Skin of body (tissue), 2 donors: ENCODE measurements around the gene NPEPL1. TPM values are rescaled to one million over a fixed set of nuclear protein-coding genes. Genes with fewer than 3 reads are reported as not detected.
A peak's percentile ranks its signal among the peaks of the same experiment; 100 is the strongest.

Experiments
- DNase-seq: peaks from one replicate; lab custom pipeline; 2025; lab: John Stamatoyannopoulos, UW
- total RNA-seq: library from RNA; depleted of rRNA; stranded (reverse); fragments of >200 nt; gene quantifications from one replicate; pipeline ENCODE4 v1.2.3, GENCODE V29; 2014

Gene NPEPL1
- total RNA-seq, 1 donor from 2014 or later = 19.0 TPM

- DNase-seq = peak; percentile 38
Measured at GRCh38 chr20:58657262-58657661, 35.3 kb upstream of the NPEPL1 start.

DNA sequence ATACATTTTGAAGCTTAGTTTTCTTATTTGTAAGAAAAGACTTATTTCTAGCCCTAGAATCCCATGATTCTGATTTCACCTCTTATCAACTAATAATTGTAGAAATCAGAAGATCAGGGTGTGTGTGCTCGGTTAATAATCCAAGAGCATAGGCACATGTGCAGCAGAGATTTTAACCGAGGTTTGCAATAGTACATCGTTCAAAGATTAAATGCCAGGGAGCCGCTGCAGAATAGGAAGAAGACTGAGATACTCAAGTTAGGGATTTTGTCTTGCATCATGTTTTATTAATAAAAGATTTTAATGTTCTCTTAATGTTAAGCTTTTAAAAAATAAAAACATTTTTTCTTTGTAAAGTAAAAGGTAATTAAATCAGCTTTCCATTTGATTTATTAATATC is 34.6 kb upstream of the NPEPL1 start:
- DNase-seq = no peak

DNA sequence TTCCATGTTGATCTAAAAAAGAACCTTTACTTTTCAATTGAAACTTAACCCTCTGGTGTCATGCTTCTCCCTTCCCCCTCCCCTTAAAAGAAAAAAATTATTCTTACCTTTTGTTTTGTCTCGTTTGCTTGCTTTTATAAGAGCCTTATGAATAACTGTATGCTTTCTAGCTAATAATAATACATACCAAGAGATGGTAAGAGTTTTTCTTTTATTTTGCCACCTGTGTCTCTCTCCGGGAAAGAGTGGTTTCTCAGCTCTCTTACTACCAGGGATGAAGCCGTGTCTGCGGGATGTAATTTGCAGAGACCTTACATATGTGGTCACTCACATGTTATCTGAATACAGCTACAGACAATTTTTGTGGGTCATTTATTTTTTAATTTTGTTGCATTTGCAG is 33.8 kb upstream of the NPEPL1 start:
- DNase-seq = no peak

GRCh38 chr20:58659841-58660240 is 32.8 kb upstream of the NPEPL1 start:
- no peak for DNase-seq

GRCh38 chr20:58660855-58661597 is 31.6 kb upstream of the NPEPL1 start:
- DNase-seq = no peak

- DNase-seq = no peak
Measured at GRCh38 chr20:58661598-58662473, 30.8 kb upstream of the NPEPL1 start.

GRCh38 chr20:58664331-58664730 is 28.3 kb upstream of the NPEPL1 start:
- DNase-seq = no peak

- no peak for DNase-seq
Measured at GRCh38 chr20:58664883-58665282, 27.7 kb upstream of the NPEPL1 start.

DNA sequence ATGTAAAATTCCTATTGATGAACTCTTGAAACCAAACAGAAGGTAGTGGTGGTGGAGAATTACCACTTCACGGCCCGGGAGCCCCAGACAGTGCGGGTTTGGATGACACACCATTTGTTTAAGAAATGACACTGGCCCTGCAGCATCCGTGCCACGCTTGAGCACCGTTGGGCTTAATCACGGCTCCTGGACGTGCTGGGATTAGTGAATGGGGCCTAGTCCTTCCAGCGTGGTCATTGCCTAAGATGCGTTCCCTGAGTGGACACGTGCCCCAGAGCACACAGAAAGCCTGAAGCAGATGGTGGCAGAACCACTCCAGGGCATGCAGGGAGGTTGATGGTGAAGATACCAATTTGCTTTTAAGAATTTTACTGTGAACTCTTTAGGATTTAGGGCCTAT is 27.0 kb upstream of the NPEPL1 start:
- DNase-seq = no peak

DNA sequence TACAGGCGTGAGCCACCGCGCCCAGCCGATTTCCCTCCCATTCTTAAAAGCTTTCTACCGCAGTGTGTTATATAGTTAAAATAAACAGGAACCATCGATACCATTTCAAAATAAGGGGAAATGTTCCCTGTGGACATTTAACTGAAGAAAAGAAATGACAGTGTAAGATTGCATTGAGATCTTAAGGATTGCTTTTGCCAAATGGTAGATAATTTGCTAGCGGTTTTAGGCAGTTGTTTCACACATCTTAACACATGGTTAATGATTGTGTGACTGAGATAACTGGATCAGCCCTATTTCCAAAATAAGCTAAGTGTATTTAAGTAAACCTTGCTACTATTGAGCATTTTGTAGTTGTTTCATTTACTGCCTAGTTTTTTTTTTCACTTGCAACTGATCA is 25.9 kb upstream of the NPEPL1 start:
- no peak for DNase-seq

- DNase-seq = no peak
Measured at GRCh38 chr20:58667975-58668374, 24.6 kb upstream of the NPEPL1 start.

DNA sequence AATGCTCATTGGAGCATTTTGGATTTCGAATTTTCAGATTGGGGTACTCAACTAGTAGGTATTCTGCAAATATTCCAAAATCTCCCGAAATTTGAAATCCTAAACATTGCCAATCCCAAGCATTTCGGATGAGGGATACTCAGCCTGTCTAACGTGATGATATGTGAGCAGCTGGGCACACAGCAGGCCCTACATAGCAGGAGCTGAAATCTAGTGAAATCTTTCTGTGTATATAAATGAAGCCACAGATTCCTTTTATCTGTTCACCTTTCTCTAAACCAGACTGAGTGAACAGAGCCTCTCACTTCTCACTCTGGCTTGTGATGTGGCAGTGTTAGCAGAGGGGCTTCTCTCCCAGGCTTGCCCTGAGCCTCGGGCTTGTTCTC is 23.7 kb upstream of the NPEPL1 start:
- no peak for DNase-seq

- DNase-seq = no peak
Measured at GRCh38 chr20:58669287-58670006, 23.2 kb upstream of the NPEPL1 start.

- peak; percentile 71 for DNase-seq
Measured at GRCh38 chr20:58670102-58670501, 22.5 kb upstream of the NPEPL1 start.

DNA sequence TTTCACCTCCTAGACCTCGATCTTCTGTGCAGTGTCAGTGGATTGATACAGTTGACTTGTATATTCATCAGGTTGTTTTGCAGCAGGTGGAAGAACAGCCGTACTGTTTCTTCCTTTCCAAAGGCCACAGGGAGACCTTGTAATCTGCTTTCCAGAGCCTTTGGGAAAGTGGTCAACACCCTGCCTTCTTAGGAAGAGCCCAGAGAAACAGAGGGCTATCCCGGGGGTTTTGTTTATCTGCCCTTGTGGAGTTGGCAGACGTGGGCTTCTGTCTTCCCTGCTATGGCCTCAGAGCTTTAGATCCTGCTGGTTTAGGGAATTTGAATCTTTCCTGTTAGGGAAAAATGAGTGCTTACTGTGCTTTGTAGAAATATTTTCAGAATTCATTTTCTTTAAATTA is 21.9 kb upstream of the NPEPL1 start:
- DNase-seq = no peak

DNA sequence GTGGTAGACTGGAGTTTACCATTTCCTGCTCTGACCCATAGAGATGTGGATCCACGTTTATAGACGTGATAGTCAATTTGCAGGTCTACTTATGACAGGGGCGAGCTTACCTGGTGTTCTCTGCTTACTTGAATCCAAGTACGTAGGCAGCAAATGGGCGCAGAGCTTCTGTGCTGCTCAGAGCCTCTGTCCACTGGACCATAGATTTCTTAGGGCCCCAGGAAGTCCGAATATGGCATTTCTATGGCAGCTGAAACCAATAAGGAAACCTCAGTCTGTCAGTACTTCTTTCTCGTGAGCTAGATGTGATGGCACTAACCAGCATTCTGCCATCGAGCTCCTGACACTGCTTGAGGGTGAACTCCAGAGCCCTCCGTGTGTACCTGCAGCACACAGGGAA is 19.5 kb upstream of the NPEPL1 start:
- DNase-seq = no peak

DNA sequence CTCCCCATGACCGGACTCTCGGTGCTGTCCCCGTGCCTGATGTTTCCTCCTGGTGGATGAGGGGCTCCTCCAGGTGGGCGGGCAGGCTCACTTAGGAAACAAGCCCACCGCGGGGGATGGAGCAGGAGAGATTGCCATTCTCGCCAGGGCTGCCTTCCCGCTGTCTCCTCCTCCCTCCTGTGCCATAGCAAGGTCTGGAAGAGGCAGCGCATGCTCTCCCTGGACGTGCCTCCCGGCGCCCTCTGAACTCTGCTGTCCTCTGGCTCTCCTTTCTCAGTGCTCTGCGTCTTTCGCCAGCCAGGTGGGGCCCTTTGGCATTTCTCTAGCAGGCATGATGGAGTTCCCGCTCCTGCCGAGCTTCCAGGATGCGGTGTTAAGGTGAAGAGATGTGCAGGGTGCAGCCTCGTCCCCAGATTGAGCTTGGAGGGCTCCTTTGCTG is 17.4 kb upstream of the NPEPL1 start:
- no peak for DNase-seq

- DNase-seq = no peak
Measured at GRCh38 chr20:58675641-58676040, 17.0 kb upstream of the NPEPL1 start.

- DNase-seq = no peak
Measured at GRCh38 chr20:58676161-58676560, 16.4 kb upstream of the NPEPL1 start.

GRCh38 chr20:58677079-58677604 is 15.5 kb upstream of the NPEPL1 start:
- DNase-seq = no peak

GRCh38 chr20:58677808-58678207 is 14.8 kb upstream of the NPEPL1 start:
- no peak for DNase-seq

GRCh38 chr20:58678806-58679205 is 13.8 kb upstream of the NPEPL1 start:
- no peak for DNase-seq
